ENCODE results near the gene FIGLA. TPM values are rescaled to one million over a fixed set of nuclear protein-coding genes. Genes with fewer than 3 reads are reported as not detected.
"Not testable (repeated sequence)": the region's sequence is repeated elsewhere in the genome, so short reads cannot be mapped to it uniquely, and the experiment has no call there.

Gene FIGLA
- total and polyA plus RNA-seq, 2 donors = 0.11 TPM; not detected in 1

DNA sequence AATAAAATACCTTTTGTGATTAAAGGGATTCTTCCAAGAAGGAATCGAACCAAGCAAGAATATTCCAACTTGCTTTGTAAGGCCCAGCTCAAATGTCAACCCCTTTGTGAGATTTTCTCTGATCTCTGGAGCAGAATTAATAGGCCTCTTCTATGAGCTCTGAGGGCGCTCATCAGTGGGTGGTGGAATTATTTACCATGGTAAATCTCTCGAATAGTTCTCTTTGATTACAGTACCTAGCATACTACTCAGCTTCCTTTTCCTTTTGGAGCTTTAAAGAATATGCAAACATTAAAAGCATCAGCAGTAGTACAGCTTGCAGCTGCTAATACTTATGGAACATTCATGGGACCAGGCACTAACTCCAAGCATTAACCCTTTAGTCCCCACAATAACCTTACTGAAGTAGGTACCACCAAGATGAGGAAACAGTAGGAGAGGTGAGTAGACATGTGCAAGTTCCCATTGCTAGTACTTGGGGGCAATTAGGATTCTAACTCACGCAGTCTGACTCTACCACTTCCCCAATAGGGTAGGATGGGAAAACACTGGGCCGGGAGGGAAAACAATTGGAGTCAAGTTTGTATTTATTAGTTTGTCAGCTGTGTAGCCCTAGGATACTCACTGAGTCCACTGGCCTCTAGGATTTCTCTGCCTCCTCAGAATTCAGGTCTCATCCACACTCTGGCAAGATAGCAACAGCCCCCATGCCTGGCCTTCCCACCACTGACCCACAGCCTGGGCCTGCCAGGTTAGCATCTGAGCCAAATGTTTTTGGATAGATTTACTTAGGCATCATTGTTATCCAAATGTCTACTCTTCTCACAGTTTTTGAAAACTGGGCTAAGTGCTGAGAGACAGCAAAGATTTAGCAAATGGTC is 44.1 kb downstream of the FIGLA start:
- no peaks in the 10 kb centered on the region for H3K9me3 ChIP-seq (ENCODE audit: control insufficient read depth in 2 of 2, insufficient read depth in 1 of 2, low read length in 1 of 2)
- no peak overlapping the region for H3K4me3 ChIP-seq (ENCODE audit: low read length in 2 of 2)
- H3K36me3 ChIP-seq (ENCODE audit: control insufficient read depth in 2 of 2, insufficient read depth in 2 of 2, low read length in 1 of 2) = no peaks in the 10 kb centered on the region
- no peak for DNase-seq (ENCODE audit: low read depth in 6 of 9, low spot score in 9 of 9)
- H3K27ac ChIP-seq (ENCODE audit: low read depth in 1 of 2, low read length in 1 of 2) = no peak overlapping the region
- H3K27me3 ChIP-seq (ENCODE audit: control insufficient read depth in 2 of 2, insufficient read depth in 1 of 2, low read length in 1 of 2) = peaks cover 0 to 6% of the 10 kb centered on the region in 2 donors
- no peaks in the 10 kb centered on the region for H3K4me1 ChIP-seq (ENCODE audit: control insufficient read depth in 2 of 2, insufficient read depth in 2 of 2, low read length in 2 of 2)
- 89% methylated on average over 5 of the region's 5 CpGs for WGBS

DNA sequence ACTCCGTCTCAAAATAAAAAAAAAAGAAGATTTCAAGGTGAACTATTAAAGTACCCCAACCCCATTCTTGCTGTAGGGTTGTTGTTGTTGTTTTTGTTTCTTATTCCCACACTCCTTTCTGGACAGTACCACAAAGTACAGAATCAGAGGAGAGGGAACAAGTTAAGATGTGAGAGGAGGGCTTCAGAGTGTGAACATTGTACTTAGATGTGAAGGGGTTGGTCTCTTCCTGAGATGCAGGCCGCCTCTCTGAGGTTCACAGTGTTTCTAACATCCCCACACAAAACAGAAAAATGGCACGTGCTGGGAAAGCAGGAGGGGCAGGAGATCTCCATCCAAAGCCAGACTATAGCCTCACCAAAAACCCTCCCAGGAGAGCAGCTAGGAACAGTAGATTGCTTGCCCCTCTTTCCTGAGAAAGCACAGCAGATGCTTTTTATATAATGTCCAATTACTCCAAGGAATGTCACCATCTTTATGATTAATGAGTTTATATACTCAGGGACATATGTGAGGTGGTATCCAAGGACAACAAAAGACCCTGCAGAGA is 45.1 kb downstream of the FIGLA start:
- Histone ChIP-seq H3K4me1 (ENCODE audit: control insufficient read depth in 2 of 2, insufficient read depth in 2 of 2, low read length in 2 of 2) (no peaks in the 10 kb centered on the region), H3K9me3 (ENCODE audit: control insufficient read depth in 2 of 2, insufficient read depth in 1 of 2, low read length in 1 of 2) (no peaks in the 10 kb centered on the region), H3K27me3 (ENCODE audit: control insufficient read depth in 2 of 2, insufficient read depth in 1 of 2, low read length in 1 of 2) (peaks cover 0 to 6% of the 10 kb centered on the region in 2 donors), H3K4me3 (ENCODE audit: low read length in 2 of 2) (no peak overlapping the region), H3K27ac (ENCODE audit: low read depth in 1 of 2, low read length in 1 of 2) (no peak overlapping the region), H3K36me3 (ENCODE audit: control insufficient read depth in 2 of 2, insufficient read depth in 2 of 2, low read length in 1 of 2) (no peaks in the 10 kb centered on the region)
- DNase-seq (ENCODE audit: low read depth in 6 of 9, low spot score in 9 of 9) = no peak
- WGBS = 89% methylated on average over 3 of the region's 3 CpGs

DNA sequence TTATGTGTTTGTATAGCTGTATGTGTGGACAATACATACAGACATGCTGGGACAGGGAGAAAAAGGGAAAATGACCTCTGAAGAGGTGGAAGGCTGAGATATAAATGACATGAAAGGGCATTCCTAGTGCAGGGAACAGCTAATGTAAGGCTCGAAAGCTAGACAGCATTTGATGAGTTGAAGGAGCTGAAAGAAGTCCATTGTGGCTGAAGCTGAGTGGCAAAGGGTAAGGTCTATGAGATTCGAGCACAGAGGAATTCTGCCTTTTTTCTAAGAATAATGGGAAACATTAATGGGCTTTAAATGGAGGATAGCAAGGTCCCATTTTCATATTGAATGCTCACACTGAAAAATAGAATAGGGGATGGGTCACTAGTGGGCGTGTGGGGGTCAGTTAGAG is 46.0 kb downstream of the FIGLA start:
- DNase-seq (ENCODE audit: low read depth in 6 of 9, low spot score in 9 of 9) = no peak

DNA sequence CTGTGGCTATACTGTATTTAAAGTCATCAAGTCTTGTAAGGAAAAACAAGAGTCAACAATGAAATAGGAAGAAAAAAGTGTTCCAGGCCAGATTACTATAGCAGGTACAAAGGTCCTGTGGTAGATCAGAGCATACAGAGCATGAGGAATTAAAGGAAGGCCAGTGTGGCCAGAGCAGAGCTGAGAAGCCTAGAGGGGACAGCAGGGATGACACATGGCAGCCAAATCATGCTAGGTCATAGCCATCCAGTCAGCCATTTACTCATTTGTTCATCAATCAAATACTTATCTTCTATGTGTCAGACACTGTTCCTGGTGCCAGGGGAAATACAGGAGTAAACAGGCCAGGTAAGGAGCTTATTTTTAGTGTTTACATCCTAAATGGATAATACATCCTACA is 46.8 kb downstream of the FIGLA start:
- peaks cover 0 to 4% of the 10 kb centered on the region in 2 donors for H3K27me3 ChIP-seq (ENCODE audit: control insufficient read depth in 2 of 2, insufficient read depth in 1 of 2, low read length in 1 of 2)
- H3K27ac ChIP-seq (ENCODE audit: low read depth in 1 of 2, low read length in 1 of 2) = no peak overlapping the region
- no peak overlapping the region for H3K4me3 ChIP-seq (ENCODE audit: low read length in 2 of 2)
- H3K36me3 ChIP-seq (ENCODE audit: control insufficient read depth in 2 of 2, insufficient read depth in 2 of 2, low read length in 1 of 2) = no peaks in the 10 kb centered on the region
- no peak for DNase-seq (ENCODE audit: low read depth in 6 of 9, low spot score in 9 of 9)
- H3K4me1 ChIP-seq (ENCODE audit: control insufficient read depth in 2 of 2, insufficient read depth in 2 of 2, low read length in 2 of 2) = no peaks in the 10 kb centered on the region
- no peaks in the 10 kb centered on the region for H3K9me3 ChIP-seq (ENCODE audit: control insufficient read depth in 2 of 2, insufficient read depth in 1 of 2, low read length in 1 of 2)

More for the DNA sequence above, 46.0 kb downstream of the FIGLA start:
- Histone ChIP-seq H3K36me3 (ENCODE audit: control insufficient read depth in 2 of 2, insufficient read depth in 2 of 2, low read length in 1 of 2) (no peaks in the 10 kb centered on the region), H3K4me3 (ENCODE audit: low read length in 2 of 2) (no peak overlapping the region), H3K4me1 (ENCODE audit: control insufficient read depth in 2 of 2, insufficient read depth in 2 of 2, low read length in 2 of 2) (no peaks in the 10 kb centered on the region), H3K27me3 (ENCODE audit: control insufficient read depth in 2 of 2, insufficient read depth in 1 of 2, low read length in 1 of 2) (peaks cover 0 to 4% of the 10 kb centered on the region in 2 donors), H3K9me3 (ENCODE audit: control insufficient read depth in 2 of 2, insufficient read depth in 1 of 2, low read length in 1 of 2) (no peaks in the 10 kb centered on the region), H3K27ac (ENCODE audit: low read depth in 1 of 2, low read length in 1 of 2) (no peak overlapping the region)
- WGBS = 90% methylated on average over 3 of the region's 3 CpGs

DNA sequence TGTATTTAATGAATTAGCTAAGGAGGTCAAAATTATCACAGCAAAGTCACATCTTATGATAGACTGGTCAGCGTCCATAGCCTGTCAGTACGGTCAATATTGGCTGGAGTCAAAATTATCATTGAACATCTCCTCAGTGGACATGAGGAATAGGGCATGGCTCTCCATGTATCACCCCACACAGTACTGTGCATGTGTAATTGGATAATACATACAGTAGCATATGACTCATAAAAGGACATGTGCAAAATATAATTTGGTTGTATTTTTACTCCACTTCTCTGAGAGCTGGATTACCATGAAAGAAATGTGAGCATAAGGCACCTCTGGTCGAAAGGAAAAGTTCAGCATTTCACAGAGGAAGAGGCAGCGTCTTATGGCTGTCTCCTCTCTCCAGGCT is 47.4 kb downstream of the FIGLA start:
- Histone ChIP-seq H3K4me1 (ENCODE audit: control insufficient read depth in 2 of 2, insufficient read depth in 2 of 2, low read length in 2 of 2) (no peaks in the 10 kb centered on the region), H3K4me3 (ENCODE audit: low read length in 2 of 2) (no peak overlapping the region), H3K36me3 (ENCODE audit: control insufficient read depth in 2 of 2, insufficient read depth in 2 of 2, low read length in 1 of 2) (no peaks in the 10 kb centered on the region), H3K9me3 (ENCODE audit: control insufficient read depth in 2 of 2, insufficient read depth in 1 of 2, low read length in 1 of 2) (no peaks in the 10 kb centered on the region), H3K27ac (ENCODE audit: low read depth in 1 of 2, low read length in 1 of 2) (no peak overlapping the region), H3K27me3 (ENCODE audit: control insufficient read depth in 2 of 2, insufficient read depth in 1 of 2, low read length in 1 of 2) (peaks cover 0 to 4% of the 10 kb centered on the region in 2 donors)
- WGBS = 92% methylated on average over 4 of the region's 4 CpGs
- DNase-seq (ENCODE audit: low read depth in 6 of 9, low spot score in 9 of 9) = no peak

DNA sequence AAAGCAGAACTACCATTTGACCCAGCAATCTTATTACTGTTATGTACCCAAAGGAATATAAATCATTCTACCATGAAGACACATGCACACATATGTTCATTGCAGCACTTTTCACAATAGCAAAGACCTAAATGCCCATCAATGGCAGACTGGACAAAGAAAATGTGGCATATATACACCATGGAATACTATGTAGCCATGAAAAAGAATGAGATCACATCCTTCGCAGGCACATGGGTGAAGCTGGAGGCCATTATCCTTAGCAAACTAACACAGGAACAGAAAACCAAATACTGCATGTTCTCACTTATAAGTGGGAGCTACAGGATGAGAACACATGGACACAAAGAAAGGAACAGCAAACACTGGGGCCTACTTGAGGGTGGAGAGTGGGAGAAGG is 51.0 kb downstream of the FIGLA start:
- not testable (repeated sequence) for H3K36me3 ChIP-seq (ENCODE audit: control insufficient read depth in 2 of 2, insufficient read depth in 2 of 2, low read length in 1 of 2); H3K9me3 ChIP-seq (ENCODE audit: control insufficient read depth in 2 of 2, insufficient read depth in 1 of 2, low read length in 1 of 2); H3K4me1 ChIP-seq (ENCODE audit: control insufficient read depth in 2 of 2, insufficient read depth in 2 of 2, low read length in 2 of 2); DNase-seq (ENCODE audit: low read depth in 6 of 9, low spot score in 9 of 9); H3K27me3 ChIP-seq (ENCODE audit: control insufficient read depth in 2 of 2, insufficient read depth in 1 of 2, low read length in 1 of 2); H3K4me3 ChIP-seq (ENCODE audit: low read length in 2 of 2); H3K27ac ChIP-seq (ENCODE audit: low read depth in 1 of 2, low read length in 1 of 2)
- WGBS = 99% methylated on average over 1 of the region's 1 CpG

DNA sequence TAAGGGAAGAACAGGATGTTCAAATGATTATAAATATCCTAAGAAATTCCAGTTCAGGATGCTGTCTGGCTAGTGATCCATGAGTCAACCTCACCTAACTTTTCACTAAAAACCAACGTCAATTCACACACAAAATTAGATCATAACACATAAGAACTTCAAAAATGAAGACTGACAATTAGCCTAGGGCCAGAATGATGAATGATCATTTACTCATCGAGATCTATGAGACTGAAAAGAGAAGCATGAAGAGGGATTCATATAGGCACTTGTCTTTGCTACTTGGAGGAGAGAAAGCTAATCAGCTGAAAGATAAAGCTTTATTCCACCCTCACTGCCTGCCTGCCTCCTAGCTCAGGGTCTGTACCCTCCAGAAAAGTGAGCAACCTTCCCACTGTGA is 52.3 kb downstream of the FIGLA start:
- H3K27me3 ChIP-seq (ENCODE audit: control insufficient read depth in 2 of 2, insufficient read depth in 1 of 2, low read length in 1 of 2) = peaks cover 0 to 13% of the 10 kb centered on the region in 2 donors
- no peaks in the 10 kb centered on the region for H3K4me1 ChIP-seq (ENCODE audit: control insufficient read depth in 2 of 2, insufficient read depth in 2 of 2, low read length in 2 of 2)
- H3K27ac ChIP-seq (ENCODE audit: low read depth in 1 of 2, low read length in 1 of 2) = no peak overlapping the region
- no peak for DNase-seq (ENCODE audit: low read depth in 6 of 9, low spot score in 9 of 9)
- WGBS = 90% methylated on average over 2 of the region's 2 CpGs
- H3K9me3 ChIP-seq (ENCODE audit: control insufficient read depth in 2 of 2, insufficient read depth in 1 of 2, low read length in 1 of 2) = no peaks in the 10 kb centered on the region
- H3K36me3 ChIP-seq (ENCODE audit: control insufficient read depth in 2 of 2, insufficient read depth in 2 of 2, low read length in 1 of 2) = no peaks in the 10 kb centered on the region
- H3K4me3 ChIP-seq (ENCODE audit: low read length in 2 of 2) = no peak overlapping the region

DNA sequence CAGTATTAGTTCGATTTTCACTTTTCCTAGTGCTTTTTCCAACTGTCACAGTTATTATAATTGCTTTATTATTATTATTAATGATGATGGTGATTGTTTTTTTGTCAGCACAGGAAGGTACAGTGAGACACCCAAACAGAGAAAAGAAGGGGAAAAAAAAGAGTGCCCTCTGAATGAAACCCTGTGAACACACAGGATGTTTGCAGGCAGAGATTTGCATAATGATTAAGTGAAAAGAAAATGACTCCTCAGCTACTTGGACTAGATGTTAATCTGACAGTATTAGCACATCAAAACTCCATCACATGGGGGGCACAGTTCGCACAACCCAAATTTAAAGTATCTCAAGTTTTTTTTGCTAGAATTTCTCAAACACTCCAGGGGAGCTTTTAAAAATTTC is 55.4 kb downstream of the FIGLA start:
- Histone ChIP-seq H3K27ac (ENCODE audit: low read depth in 1 of 2, low read length in 1 of 2) (no peak overlapping the region), H3K9me3 (ENCODE audit: control insufficient read depth in 2 of 2, insufficient read depth in 1 of 2, low read length in 1 of 2) (no peaks in the 10 kb centered on the region), H3K4me1 (ENCODE audit: control insufficient read depth in 2 of 2, insufficient read depth in 2 of 2, low read length in 2 of 2) (no peaks in the 10 kb centered on the region), H3K36me3 (ENCODE audit: control insufficient read depth in 2 of 2, insufficient read depth in 2 of 2, low read length in 1 of 2) (no peaks in the 10 kb centered on the region), H3K4me3 (ENCODE audit: low read length in 2 of 2) (no peak overlapping the region), H3K27me3 (ENCODE audit: control insufficient read depth in 2 of 2, insufficient read depth in 1 of 2, low read length in 1 of 2) (peaks cover 0 to 13% of the 10 kb centered on the region in 2 donors)
- no peak for DNase-seq (ENCODE audit: low read depth in 6 of 9, low spot score in 9 of 9)
- 70% methylated on average over 2 of the region's 2 CpGs for WGBS

DNA sequence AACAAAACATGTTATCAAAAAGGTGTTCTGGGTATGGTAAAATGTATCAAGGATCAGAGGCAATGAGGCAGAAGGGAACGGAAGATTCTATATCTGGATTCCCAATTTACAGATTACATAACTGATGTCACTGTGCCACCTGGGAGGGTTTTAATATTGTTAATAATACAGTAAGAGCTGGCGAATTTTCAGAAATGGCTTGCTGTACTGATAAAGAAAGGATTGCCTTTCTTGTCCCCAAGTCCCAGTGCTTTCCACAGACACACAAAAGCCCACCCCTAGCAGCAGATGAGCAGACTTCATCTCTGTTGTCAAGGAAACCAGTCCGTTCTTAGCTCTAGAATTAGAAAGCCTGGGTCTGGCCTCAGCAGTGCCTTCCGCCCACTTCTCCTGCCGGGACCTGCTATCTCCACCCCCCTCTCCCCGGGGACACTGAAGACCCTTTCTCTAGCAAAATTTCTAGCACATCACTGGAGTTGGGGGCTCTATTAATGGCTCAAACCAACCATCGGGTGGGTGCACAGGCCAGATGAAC is 56.7 kb downstream of the FIGLA start:
- Histone ChIP-seq H3K4me1 (ENCODE audit: control insufficient read depth in 2 of 2, insufficient read depth in 2 of 2, low read length in 2 of 2) (no peaks in the 10 kb centered on the region), H3K27me3 (ENCODE audit: control insufficient read depth in 2 of 2, insufficient read depth in 1 of 2, low read length in 1 of 2) (peaks cover 0 to 13% of the 10 kb centered on the region in 2 donors), H3K4me3 (ENCODE audit: low read length in 2 of 2) (no peak overlapping the region), H3K27ac (ENCODE audit: low read depth in 1 of 2, low read length in 1 of 2) (no peak overlapping the region), H3K9me3 (ENCODE audit: control insufficient read depth in 2 of 2, insufficient read depth in 1 of 2, low read length in 1 of 2) (no peaks in the 10 kb centered on the region), H3K36me3 (ENCODE audit: control insufficient read depth in 2 of 2, insufficient read depth in 2 of 2, low read length in 1 of 2) (no peaks in the 10 kb centered on the region)
- WGBS = 66% methylated on average over 7 of the region's 7 CpGs
- DNase-seq (ENCODE audit: low read depth in 6 of 9, low spot score in 9 of 9) = no peak

All from thymus (tissue), 11 donors.